Measurements from ENCODE around the gene RANBP9.

RANBP9 gene

GRCh38 chr6:13679996-13680395 is 31.6 kb downstream of the RANBP9 start:
- no peak overlapping the region for H3K4me3 ChIP-seq (ENCODE audit: low read length)
- TF ChIP-seq CTCF (conservative IDR thresholded peaks at IDR 0.05; ENCODE audit: low read length) = no peak
- no peak for DNase-seq (ENCODE audit: low read depth)

GRCh38 chr6:13678255-13678983 is 33.2 kb downstream of the RANBP9 start:
- DNase-seq (ENCODE audit: low read depth) = no peak
- no peak for TF ChIP-seq CTCF (conservative IDR thresholded peaks at IDR 0.05; ENCODE audit: low read length)
- no peak overlapping the region for H3K4me3 ChIP-seq (ENCODE audit: low read length)

GRCh38 chr6:13677878-13678254 is 33.8 kb downstream of the RANBP9 start:
- H3K4me3 ChIP-seq (ENCODE audit: low read length) = no peak overlapping the region
- no peak for TF ChIP-seq CTCF (conservative IDR thresholded peaks at IDR 0.05; ENCODE audit: low read length)
- DNase-seq (ENCODE audit: low read depth) = no peak

- DNase-seq (ENCODE audit: low read depth) = no peak
- no peak overlapping the region for H3K4me3 ChIP-seq (ENCODE audit: low read length)
- TF ChIP-seq CTCF (conservative IDR thresholded peaks at IDR 0.05; ENCODE audit: low read length) = no peak
These were observed 35.0 kb downstream of the RANBP9 start for GRCh38 chr6:13676551-13677156.

GRCh38 chr6:13674533-13675190 is 37.0 kb downstream of the RANBP9 start:
- DNase-seq (ENCODE audit: low read depth) = no peak
- no peak for TF ChIP-seq CTCF (conservative IDR thresholded peaks at IDR 0.05; ENCODE audit: low read length)
- H3K4me3 ChIP-seq (ENCODE audit: low read length) = no peak overlapping the region

- no peak for DNase-seq (ENCODE audit: low read depth)
- no peak for TF ChIP-seq CTCF (conservative IDR thresholded peaks at IDR 0.05; ENCODE audit: low read length)
- no peak overlapping the region for H3K4me3 ChIP-seq (ENCODE audit: low read length)
These were observed 37.7 kb downstream of the RANBP9 start for GRCh38 chr6:13673825-13674444.
